ENCODE results near the gene SH3BGR.
A peak's percentile ranks its signal among the peaks of the same experiment; 100 is the strongest.

The SH3BGR gene

GRCh38 chr21:39439232-39439631 is 12.5 kb upstream of the SH3BGR start:
- no peaks in the 10 kb centered on the region for H4K20me1 ChIP-seq
- H3K4me2 ChIP-seq, result no peak overlapping the region
- H3K27me3 ChIP-seq, result no peaks in the 10 kb centered on the region
- TF ChIP-seq Cebpa-rat (IDR thresholded peaks at IDR 0.05), result no peak
- H3K9me3 ChIP-seq (replicated peaks in 1 of 11), result no peaks in the 10 kb centered on the region
- no peak overlapping the region for H3K9ac ChIP-seq
- no peaks in the 10 kb centered on the region for H3K36me3 ChIP-seq
- H3K4me1 ChIP-seq, result peaks cover 0 to 2% (median 0%) of the 10 kb centered on the region in 10 experiments; a peak in 2 of 20 replicates
- no peak overlapping the region for H3K4me3 ChIP-seq
- no peak overlapping the region for H3K27ac ChIP-seq

GRCh38 chr21:39441502-39442475 is 10.0 kb upstream of the SH3BGR start:
- no peak overlapping the region for H3K4me3 ChIP-seq
- no peak overlapping the region for H3K27ac ChIP-seq
- no peaks in the 10 kb centered on the region for H3K9me3 ChIP-seq (replicated peaks in 1 of 11)
- no peak overlapping the region for H3K4me2 ChIP-seq
- H3K27me3 ChIP-seq, result peaks cover 0 to 6% (median 0%) of the 10 kb centered on the region in 11 experiments; a peak in 5 of 22 replicates
- no peaks in the 10 kb centered on the region for H3K36me3 ChIP-seq
- TF ChIP-seq Cebpa-rat (IDR thresholded peaks at IDR 0.05), result no peak
- H3K4me1 ChIP-seq, result peaks cover 10 to 20% (median 14%) of the 10 kb centered on the region in 10 experiments
- H4K20me1 ChIP-seq, result no peaks in the 10 kb centered on the region
- no peak overlapping the region for H3K9ac ChIP-seq

GRCh38 chr21:39444421-39445180 is 7.2 kb upstream of the SH3BGR start:
- peaks cover 10 to 20% (median 14%) of the 10 kb centered on the region in 10 experiments for H3K4me1 ChIP-seq
- H3K4me3 ChIP-seq, result peak overlapping the region; percentile 71 to 88 (median 77)
- peak overlapping the region in 5 of 11 experiments; percentile 75 to 87 (median 86); a peak in 8 of 22 replicates for H3K27ac ChIP-seq
- H3K9ac ChIP-seq, result peak overlapping the region; percentile 68 to 84 (median 82)
- no peaks in the 10 kb centered on the region for H3K9me3 ChIP-seq (replicated peaks in 1 of 11)
- H3K27me3 ChIP-seq, result peaks cover 0 to 6% (median 0%) of the 10 kb centered on the region in 11 experiments; a peak in 5 of 22 replicates
- peak overlapping the region; percentile 84 to 95 (median 91) for H3K4me2 ChIP-seq
- no peaks in the 10 kb centered on the region for H4K20me1 ChIP-seq
- H3K36me3 ChIP-seq, result no peaks in the 10 kb centered on the region
- no peak for TF ChIP-seq Cebpa-rat (IDR thresholded peaks at IDR 0.05)

DNA sequence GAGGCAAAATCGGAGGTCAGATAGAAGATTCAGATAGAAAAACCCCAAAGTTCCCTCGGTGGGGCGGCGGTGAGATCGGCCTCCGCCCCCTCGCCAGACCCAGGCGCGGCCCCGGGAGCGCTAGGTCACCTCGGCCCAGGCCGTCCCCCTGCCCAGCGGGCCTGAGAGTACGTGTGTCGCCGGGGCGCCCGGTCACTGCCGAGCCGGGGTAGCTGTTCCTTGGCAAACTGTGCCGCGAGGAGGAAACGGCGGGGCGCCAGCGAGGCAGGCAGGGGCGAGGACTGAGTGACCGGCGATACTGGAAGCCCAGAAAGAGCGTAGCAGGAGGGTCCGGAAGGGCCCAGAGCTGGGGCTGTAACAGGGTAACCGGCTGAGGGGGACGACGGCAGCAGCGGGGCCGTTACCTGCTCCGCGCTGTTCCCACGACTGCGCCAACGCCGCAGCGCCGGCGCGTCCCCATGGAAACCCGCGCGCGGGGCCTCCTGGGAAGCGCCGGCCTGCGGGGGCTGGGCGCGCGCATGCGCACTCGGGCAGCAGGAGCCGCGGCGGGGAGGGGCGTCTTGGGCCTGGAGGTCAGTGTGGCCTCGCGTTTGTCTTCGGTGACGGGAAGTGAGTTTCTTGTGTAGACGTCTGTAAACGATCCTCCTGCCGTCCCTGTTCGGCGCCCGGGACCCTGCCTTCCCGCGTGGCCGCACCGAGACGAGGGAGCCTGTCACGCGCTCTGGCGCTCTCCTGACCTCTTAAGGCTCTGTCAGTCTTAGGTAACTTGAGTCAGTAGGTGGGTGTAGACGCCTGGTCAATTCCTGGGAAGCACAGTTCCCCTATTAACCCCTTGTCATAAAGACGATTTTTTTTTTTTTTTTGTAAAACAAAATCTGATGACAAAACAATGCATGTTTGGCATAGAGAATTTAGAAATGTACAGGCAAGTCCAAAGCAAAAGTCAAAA is 6.2 kb upstream of the SH3BGR start, which contains the start of gene LCA5L:
LCA5L (minus strand) TSS at position 458 of the 949 bp plus-strand sequence. CDS start 17,285 bp downstream, outside the sequence.
- H3K4me1 ChIP-seq, result peaks cover 10 to 20% (median 14%) of the 10 kb centered on the region in 10 experiments
- peak within 1 kb of the TSS; percentile 69 to 87 (median 77) for H3K27ac ChIP-seq
- peak within 1 kb of the TSS; percentile 84 to 95 (median 91) for H3K4me2 ChIP-seq
- H3K4me3 ChIP-seq, result peak within 1 kb of the TSS; percentile 71 to 88 (median 77)
- no peaks in the 10 kb centered on the region for H3K36me3 ChIP-seq
- no peak for TF ChIP-seq Cebpa-rat (IDR thresholded peaks at IDR 0.05)
- peaks cover 0 to 6% (median 0%) of the 10 kb centered on the region in 11 experiments; a peak in 5 of 22 replicates for H3K27me3 ChIP-seq
- peak within 1 kb of the TSS; percentile 68 to 84 (median 82) for H3K9ac ChIP-seq
- no peaks in the 10 kb centered on the region for H3K9me3 ChIP-seq (replicated peaks in 1 of 11)
- H4K20me1 ChIP-seq, result no peaks in the 10 kb centered on the region

DNA sequence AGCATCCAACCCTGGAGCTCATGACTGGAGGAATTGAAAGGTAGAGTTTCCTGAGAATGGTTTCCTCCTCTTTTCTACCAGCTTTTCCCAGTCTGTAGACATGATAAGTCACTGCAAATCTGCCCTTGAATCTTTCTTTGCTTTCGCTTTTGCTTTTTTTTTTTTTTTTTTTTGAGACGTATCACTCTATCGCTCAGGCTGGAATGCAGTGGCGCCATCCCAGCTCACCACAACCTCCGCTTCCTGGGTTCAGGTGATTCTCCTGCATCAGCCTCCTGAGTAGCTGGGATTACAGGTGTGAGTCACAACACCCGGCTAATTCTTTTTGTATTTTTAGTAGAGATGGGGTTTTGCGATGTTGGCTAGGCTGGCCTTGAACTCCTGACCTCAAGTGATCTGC is 4.5 kb upstream of the SH3BGR start:
- Histone ChIP-seq H3K4me1 (peaks cover 10 to 20% (median 14%) of the 10 kb centered on the region in 10 experiments), H3K36me3 (no peaks in the 10 kb centered on the region), H4K20me1 (no peaks in the 10 kb centered on the region), H3K9ac (no peak overlapping the region), H3K9me3 (replicated peaks in 1 of 11) (no peaks in the 10 kb centered on the region), H3K4me3 (no peak overlapping the region), H3K27ac (no peak overlapping the region), H3K4me2 (no peak overlapping the region), H3K27me3 (peaks cover 0 to 6% (median 0%) of the 10 kb centered on the region in 11 experiments; a peak in 5 of 22 replicates)
- no peak for TF ChIP-seq Cebpa-rat (IDR thresholded peaks at IDR 0.05)

DNA sequence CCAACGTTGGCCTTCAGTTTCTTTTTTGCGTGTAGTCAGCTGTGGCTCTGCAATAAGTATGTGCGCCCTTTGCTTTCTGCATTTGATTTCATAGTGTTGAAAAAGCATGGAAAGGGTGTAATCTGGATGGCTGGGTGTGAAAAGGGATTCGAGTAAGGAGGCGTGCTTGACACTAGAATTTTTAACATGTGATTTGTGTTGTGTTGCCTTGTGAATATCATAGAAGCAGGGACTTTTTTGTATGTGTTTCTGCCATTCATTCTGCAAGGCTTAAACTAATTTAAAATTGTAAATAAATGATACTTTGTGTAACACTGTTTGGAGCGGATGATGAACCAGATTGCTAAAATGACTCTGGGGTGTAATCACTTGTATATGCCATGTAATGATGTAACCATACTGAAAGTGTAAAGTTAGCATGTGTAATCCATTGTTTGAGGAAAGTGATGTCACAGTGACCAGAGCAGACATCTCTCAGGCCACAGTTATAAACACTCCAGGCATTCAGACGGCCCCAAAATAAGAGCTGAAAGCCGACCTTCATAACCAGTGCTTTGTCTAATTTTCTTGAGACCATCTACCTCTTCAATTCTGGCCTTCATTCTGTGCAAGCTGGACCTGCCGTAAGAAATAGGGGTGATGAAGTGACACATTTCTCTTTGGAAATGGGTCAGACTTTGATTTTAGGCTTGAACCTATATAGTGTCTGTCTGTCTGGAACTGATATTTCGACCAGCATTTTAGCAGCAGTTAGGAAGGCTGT is 618 bp downstream of the SH3BGR start:
- no peaks in the 10 kb centered on the region for H3K36me3 ChIP-seq
- no peak overlapping the region for H3K4me3 ChIP-seq
- H3K4me1 ChIP-seq, result no peaks in the 10 kb centered on the region
- no peaks in the 10 kb centered on the region; a peak in 1 of 22 replicates for H4K20me1 ChIP-seq
- no peak overlapping the region for H3K4me2 ChIP-seq
- H3K27me3 ChIP-seq, result no peaks in the 10 kb centered on the region
- H3K9ac ChIP-seq, result no peak overlapping the region
- H3K9me3 ChIP-seq (replicated peaks in 1 of 11), result no peaks in the 10 kb centered on the region
- no peak overlapping the region for H3K27ac ChIP-seq
- TF ChIP-seq Cebpa-rat (IDR thresholded peaks at IDR 0.05), result no peak

GRCh38 chr21:39452970-39453342 is 1.2 kb downstream of the SH3BGR start:
- H3K9me3 ChIP-seq (replicated peaks in 1 of 11), result no peaks in the 10 kb centered on the region
- H4K20me1 ChIP-seq, result no peaks in the 10 kb centered on the region; a peak in 1 of 22 replicates
- H3K4me3 ChIP-seq, result no peak overlapping the region
- no peaks in the 10 kb centered on the region for H3K27me3 ChIP-seq
- no peak overlapping the region for H3K4me2 ChIP-seq
- no peak overlapping the region for H3K27ac ChIP-seq
- no peak overlapping the region for H3K9ac ChIP-seq
- no peaks in the 10 kb centered on the region for H3K36me3 ChIP-seq
- no peaks in the 10 kb centered on the region for H3K4me1 ChIP-seq
- TF ChIP-seq Cebpa-rat (IDR thresholded peaks at IDR 0.05), result no peak

All from BLaER1 treated with 17β-estradiol and CSF1 and Interleukin-3, amounts not matched to agents 10 nM and 100 nM (cell line).